Vagina (tissue), 2 donors: ENCODE measurements around the gene DLG2.
"Not testable (repeated sequence)": the region's sequence is repeated elsewhere in the genome, so short reads cannot be mapped to it uniquely, and the experiment has no call there.

Source experiments
- POLR2A ChIP-seq, 2 donors: fragments of 450-650 bp; IDR thresholded peaks; one replicate each; pipeline ENCODE4 v1.6.1; 2017; ENCODE audit warnings: antibody characterized with exemption in 2 of 2, mild to moderate bottlenecking in 2 of 2, moderate library complexity in 2 of 2
- POLR2AphosphoS5 ChIP-seq, 2 donors: sonication (generic); formaldehyde crosslinking; IDR thresholded peaks; one replicate each; pipeline ENCODE4 v1.9.0; 2017; ENCODE audit warnings: antibody characterized with exemption in 2 of 2, mild to moderate bottlenecking in 2 of 2, low read depth in 1 of 2; ENCODE audit not compliant: insufficient read depth in 1 of 2
- TF ChIP-seq, protein P1 (sequence below), 3 experiments: fragments of 450-650 bp in 2 of 3; fragments of 200-600 bp in 1 of 3; sonication (generic) in 1 of 3; IDR thresholded peaks; one replicate each; pipeline ENCODE4 v1.5.1; 2017 to 2019; ENCODE audit warnings: antibody characterized with exemption in 3 of 3, mild to moderate bottlenecking in 2 of 3, moderate library complexity in 2 of 3

DNA sequence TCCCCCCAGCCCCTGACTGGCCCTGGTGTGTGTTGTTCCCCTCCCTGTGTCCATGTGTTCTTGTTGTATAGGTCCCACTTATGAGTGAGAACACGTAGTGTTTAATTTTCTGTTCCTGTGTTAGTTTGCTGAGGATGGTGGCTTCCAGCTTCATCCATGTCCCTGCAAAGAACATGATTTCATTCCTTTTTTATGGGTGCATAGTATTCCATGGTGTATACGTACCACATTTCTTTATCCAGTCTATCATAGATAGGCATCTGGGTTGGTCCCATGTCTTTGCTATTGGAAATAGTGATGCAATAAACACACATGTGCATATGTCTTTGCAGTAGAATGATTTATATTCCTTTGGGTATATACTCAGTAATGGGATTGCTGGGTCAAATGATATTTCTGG lies 1895.9 kb downstream of the DLG2 start:
- TF ChIP-seq, protein P1, sequence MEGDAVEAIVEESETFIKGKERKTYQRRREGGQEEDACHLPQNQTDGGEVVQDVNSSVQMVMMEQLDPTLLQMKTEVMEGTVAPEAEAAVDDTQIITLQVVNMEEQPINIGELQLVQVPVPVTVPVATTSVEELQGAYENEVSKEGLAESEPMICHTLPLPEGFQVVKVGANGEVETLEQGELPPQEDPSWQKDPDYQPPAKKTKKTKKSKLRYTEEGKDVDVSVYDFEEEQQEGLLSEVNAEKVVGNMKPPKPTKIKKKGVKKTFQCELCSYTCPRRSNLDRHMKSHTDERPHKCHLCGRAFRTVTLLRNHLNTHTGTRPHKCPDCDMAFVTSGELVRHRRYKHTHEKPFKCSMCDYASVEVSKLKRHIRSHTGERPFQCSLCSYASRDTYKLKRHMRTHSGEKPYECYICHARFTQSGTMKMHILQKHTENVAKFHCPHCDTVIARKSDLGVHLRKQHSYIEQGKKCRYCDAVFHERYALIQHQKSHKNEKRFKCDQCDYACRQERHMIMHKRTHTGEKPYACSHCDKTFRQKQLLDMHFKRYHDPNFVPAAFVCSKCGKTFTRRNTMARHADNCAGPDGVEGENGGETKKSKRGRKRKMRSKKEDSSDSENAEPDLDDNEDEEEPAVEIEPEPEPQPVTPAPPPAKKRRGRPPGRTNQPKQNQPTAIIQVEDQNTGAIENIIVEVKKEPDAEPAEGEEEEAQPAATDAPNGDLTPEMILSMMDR (IDR thresholded peaks at IDR 0.05): not testable (repeated sequence)
- not testable (repeated sequence) for TF ChIP-seq POLR2A (IDR thresholded peaks at IDR 0.05); POLR2AphosphoS5 (IDR thresholded peaks at IDR 0.05; ENCODE audit: insufficient read depth in 1 of 2, low read depth in 1 of 2)
